ENCODE results near the gene MAGEH1.
"Not testable (repeated sequence)": the region's sequence is repeated elsewhere in the genome, so short reads cannot be mapped to it uniquely, and the experiment has no call there.

DNA sequence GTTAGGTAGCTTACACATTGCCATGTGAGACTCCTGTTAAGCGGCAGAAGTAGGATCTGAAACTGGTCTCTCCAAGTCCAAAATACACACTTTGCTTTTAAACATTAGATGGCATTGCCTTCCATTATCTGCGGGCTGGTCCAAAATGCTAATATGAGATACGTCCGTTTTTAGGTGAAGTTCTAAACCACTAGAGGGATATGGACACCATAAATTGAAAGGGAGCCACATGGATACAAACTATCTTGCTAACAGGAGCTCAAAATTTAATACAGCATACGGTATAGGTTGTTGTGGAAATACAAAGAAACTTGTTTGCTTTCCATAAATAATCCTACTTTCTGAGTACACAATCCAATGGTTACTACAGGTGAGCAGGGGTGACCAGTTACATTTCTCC, 13.9 kb downstream of the MAGEH1 start:
- not testable (repeated sequence) for TF ChIP-seq EZH2 (IDR thresholded peaks at IDR 0.05; ENCODE audit: insufficient read depth, poor library complexity, severe bottlenecking); EZH2phosphoT487 (IDR thresholded peaks at IDR 0.05; ENCODE audit: insufficient read depth, low read depth)

Data from GM23248 (cell line).